ENCODE measurements around the gene RAB8B. TPM values are rescaled to one million over a fixed set of nuclear protein-coding genes. Genes with fewer than 3 reads are reported as not detected.

RAB8B gene
- total RNA-seq, 3 donors from 2014 or later: 127 to 166 (median 152) TPM

DNA sequence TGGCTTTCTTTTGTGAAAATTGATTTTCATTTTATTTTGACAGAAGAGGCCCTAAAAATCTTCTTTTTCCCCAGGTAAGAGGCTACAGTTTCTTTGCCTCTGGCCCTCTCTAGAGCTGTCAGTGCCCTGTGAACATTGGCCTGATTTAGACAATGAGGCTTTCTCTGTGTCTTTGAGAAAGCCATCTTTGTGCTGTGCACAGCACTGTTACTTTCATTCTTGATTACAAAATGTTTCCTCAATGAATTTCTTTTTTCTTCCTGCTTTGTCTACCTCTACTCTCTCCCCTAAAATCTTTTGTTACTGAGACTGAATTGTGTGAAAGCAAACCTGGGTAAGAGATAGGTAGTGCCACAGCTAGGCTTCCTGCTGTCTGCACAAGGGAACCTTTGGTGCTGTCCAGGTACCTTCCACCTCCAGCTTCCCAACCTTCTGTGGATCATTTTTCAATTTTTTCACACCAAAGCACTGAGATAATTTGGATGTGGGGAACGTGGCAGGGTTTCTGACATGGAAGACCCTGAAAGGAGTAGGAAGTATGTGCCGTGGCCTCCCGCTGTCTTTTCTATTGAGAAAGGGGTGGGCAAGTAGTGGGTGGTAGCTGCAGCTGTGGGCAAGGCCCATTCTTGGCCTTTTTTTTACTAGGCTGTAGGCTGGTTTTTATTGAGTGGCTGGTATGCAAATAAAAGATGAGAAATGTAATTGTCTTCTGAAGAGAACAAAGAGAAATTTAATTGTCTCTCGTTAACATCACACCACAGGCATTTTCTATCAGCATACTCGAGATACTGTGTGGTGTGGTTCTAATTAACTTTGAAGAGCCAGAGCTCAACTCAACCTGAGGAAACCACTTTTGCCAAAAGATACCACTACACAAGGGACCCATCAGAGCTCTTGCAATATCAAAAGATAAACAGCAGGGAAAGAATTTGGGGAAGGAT lies 21.0 kb downstream of the RAB8B start:
- DNase-seq: no peak
- peaks cover 95% of the 10 kb centered on the region for H3K4me1 Mint-ChIP-seq (ENCODE audit: low read depth)
- peaks cover 36% of the 10 kb centered on the region for H3K36me3 Mint-ChIP-seq (ENCODE audit: insufficient read depth)
- no peak for ATAC-seq
- peak overlapping the region; percentile 63 for H3K4me3 Mint-ChIP-seq
- no peaks in the 10 kb centered on the region for H3K9me3 Mint-ChIP-seq
- no peaks in the 10 kb centered on the region for H3K27me3 Mint-ChIP-seq (ENCODE audit: low read depth)

DNA sequence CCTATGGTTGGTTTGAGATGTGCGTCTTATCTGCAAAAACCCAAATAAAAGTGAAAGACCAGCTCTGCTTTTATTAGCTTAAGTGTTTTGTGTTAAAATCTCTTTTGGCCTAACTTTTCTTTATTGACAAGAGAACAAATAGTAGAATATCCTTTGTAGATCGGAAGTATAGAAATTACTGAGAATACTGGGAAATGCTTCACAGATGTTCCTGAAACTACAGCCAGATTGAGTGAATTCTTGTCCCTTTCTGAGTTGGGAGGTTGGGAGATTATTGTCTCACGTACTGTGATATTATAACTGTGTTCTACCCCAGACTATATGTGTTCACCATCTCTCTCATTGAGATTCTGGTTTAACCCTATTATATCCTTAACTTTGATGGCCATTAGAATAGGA lies 21.7 kb downstream of the RAB8B start:
- peak overlapping the region; percentile 63 for H3K4me3 Mint-ChIP-seq

DNA sequence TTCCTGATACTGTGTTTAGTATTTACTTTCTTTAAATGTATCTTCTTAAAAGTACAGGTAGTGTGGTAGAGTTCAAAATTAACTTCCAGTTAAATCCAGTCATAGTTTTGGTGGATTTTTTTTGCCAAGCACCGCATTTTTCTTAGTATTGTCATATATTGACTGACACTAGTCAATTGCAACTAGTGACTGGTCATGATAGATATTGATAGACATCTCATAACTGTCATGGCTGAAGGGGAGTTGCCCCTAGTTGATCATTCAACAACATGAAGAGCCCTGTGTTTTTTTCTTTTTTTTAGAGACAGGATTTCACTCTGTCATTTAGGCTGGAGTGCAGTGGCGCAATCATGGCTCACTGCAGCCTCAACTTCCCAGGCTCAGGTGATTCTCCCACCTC lies 22.1 kb downstream of the RAB8B start:
- Mint-ChIP-seq H3K36me3 (ENCODE audit: insufficient read depth) (peaks cover 34% of the 10 kb centered on the region), H3K9me3 (no peaks in the 10 kb centered on the region), H3K4me3 (peak overlapping the region; percentile 63), H3K4me1 (ENCODE audit: low read depth) (peaks cover 86% of the 10 kb centered on the region), H3K27me3 (ENCODE audit: low read depth) (no peaks in the 10 kb centered on the region)
- DNase-seq (no peak), ATAC-seq (peak; percentile 29 to 42)

More for the DNA sequence above, 21.7 kb downstream of the RAB8B start:
- H3K4me1 Mint-ChIP-seq (ENCODE audit: low read depth): peaks cover 91% of the 10 kb centered on the region
- H3K9me3 Mint-ChIP-seq: no peaks in the 10 kb centered on the region
- DNase-seq (no peak), ATAC-seq (no peak)
- H3K27me3 Mint-ChIP-seq (ENCODE audit: low read depth): no peaks in the 10 kb centered on the region
- peaks cover 37% of the 10 kb centered on the region for H3K36me3 Mint-ChIP-seq (ENCODE audit: insufficient read depth)

DNA sequence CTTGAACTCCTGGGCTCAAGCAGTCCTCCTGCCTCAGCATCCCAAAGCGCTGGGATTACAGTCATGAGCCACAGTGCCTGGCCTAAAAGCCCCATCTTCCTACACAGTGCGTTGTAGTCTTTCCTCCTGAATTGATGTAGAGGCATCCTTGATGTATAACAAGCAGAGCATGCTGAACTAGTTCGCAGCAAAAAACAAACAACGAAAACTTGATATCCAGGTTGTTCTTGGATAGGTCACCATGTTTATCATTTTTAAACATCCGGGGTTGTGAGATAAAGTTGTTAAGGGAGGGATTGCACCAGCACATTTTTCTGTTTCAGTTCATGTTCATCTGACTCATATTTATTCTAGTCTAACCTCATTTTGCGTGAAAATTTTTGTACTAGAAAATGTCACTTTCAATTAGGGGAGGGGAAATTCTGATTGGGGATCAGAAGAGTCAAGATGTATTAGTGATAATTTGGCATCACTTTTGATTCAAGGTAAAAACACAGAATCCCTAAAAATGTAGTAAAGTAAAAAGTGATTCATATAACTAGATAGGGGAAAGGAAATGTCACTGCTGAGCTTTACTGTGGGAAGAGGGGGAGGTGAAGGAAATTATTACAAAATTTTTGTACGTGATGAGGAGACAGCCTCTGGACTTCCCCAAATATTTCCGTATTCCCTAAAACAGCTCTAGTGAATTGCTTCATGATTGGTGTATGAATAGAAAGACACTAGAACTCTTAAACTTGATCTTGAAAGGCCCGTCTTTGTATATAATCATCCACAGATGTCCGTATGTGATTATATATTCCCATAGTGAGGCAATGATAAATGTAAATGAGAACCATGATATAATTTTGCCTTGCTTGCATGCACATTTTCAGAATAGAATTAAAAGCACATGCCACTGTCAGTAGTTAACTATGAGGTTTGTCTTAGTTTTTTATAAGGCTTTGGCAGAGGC lies 22.9 kb downstream of the RAB8B start:
- no peaks in the 10 kb centered on the region for H3K9me3 Mint-ChIP-seq
- H3K4me3 Mint-ChIP-seq: peak overlapping the region; percentile 63
- ATAC-seq (peak; percentile 69 to 77), DNase-seq (no peak)
- H3K27me3 Mint-ChIP-seq (ENCODE audit: low read depth): no peaks in the 10 kb centered on the region
- peaks cover 85% of the 10 kb centered on the region for H3K4me1 Mint-ChIP-seq (ENCODE audit: low read depth)
- H3K36me3 Mint-ChIP-seq (ENCODE audit: insufficient read depth): peaks cover 28% of the 10 kb centered on the region

DNA sequence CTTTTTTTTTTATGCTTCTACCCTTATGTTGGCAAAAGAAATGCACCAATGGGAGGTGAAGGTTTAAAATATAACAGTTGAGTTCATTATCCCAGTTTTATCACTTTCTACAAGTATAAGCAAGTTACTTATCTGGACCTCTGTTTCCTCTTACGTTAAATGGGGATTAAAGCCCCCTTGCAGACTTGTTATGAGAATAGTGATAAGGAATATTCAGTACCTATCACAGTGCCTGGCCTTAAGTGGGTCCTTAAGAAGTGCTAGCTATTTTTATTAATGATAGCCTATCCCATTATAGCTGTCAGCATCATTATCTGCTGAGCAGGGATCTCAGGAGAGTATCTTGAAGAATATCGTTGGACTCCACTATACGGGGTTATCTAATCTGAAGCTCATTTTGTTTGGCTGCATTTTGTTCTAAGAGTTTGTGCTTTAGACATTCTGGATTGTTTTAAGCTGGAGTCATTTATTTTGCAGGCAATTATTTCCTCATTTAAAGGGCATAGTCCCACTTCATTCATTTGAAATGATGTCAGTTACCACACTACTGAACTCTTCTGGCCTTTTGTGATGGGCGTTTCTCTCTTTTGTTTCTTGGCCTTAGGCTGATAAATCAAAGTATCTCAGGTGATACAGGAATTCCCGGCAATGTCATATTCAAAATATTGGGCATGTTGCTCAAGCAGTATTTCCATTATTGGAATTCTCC lies 28.8 kb downstream of the RAB8B start:
- Mint-ChIP-seq H3K27me3 (ENCODE audit: low read depth) (no peaks in the 10 kb centered on the region), H3K9me3 (no peaks in the 10 kb centered on the region), H3K4me1 (ENCODE audit: low read depth) (peaks cover 72% of the 10 kb centered on the region), H3K4me3 (no peak overlapping the region), H3K36me3 (ENCODE audit: insufficient read depth) (peaks cover 31% of the 10 kb centered on the region)
- ATAC-seq: no peak
- DNase-seq: no peak

DNA sequence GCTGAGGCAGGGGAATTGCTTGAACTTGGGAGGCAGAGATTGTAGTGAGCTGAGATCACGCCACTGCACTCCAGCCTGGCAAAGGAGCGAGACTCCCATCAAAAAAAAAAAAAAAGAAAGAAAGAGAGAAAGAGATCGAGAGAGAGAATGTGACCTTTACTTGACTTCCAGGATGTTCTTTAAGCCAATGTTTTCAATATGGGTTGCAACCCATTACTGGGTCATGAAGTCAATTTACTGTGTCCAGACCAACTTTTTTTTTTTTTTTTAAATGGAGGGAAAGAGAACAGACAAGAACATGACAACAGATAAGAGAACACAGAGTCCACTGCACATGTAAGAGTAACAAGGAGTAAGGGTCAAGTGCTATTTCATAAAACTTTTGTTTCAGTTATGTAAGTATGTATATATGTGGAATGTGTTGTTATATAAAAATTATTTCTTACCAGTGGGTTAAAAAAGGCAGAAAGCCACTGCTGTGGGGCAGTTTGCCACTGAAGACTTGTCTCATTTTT lies 29.8 kb downstream of the RAB8B start:
- no peaks in the 10 kb centered on the region for H3K27me3 Mint-ChIP-seq (ENCODE audit: low read depth)
- H3K4me1 Mint-ChIP-seq (ENCODE audit: low read depth): peaks cover 65% of the 10 kb centered on the region
- DNase-seq (no peak), ATAC-seq (no peak)
- H3K36me3 Mint-ChIP-seq (ENCODE audit: insufficient read depth): peaks cover 34% of the 10 kb centered on the region
- no peaks in the 10 kb centered on the region for H3K9me3 Mint-ChIP-seq
- H3K4me3 Mint-ChIP-seq: no peak overlapping the region

DNA sequence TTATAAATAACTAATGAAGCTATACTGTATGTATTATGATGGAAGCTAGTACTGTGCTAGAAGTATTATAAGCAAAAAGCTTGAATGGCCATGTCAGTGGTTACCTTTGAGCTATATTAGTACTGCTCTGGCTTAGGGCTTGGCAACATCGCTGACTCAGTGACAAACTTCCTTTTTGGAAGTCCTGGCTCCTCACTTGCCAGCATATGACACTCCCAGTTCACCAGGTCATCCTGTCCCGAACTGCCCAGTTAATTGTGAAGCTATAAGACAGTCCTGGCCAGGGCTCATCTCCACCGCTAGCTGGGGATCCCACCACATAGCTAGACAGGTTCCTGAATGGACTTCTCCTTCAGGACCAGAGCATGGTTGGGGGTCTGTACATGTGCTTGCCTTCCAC lies 31.9 kb downstream of the RAB8B start:
- Mint-ChIP-seq H3K9me3 (no peaks in the 10 kb centered on the region), H3K4me1 (ENCODE audit: low read depth) (peaks cover 70% of the 10 kb centered on the region), H3K27me3 (ENCODE audit: low read depth) (no peaks in the 10 kb centered on the region), H3K36me3 (ENCODE audit: insufficient read depth) (peaks cover 37% of the 10 kb centered on the region), H3K4me3 (no peak overlapping the region)
- ATAC-seq (no peak), DNase-seq (no peak)

DNA sequence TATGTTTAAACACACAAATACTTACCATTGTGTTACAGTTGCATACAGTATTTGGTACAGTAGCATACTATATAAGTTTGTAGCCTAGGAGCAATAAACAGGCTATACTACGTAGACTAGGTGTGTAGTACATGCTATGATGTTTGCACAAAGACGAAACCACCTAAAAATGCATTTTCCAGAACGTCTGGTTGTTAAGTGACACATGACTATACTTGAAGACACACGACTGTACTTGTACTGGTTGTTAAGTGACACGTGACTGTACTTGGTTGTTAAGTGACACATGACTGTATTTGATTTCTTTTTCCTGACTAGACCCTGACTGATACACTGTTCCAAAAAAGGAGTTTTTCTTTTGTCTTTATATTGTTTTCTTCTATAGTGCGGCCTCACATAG lies 34.1 kb downstream of the RAB8B start:
- no peaks in the 10 kb centered on the region for H3K27me3 Mint-ChIP-seq (ENCODE audit: low read depth)
- ATAC-seq: peak; percentile 70 to 76
- H3K36me3 Mint-ChIP-seq (ENCODE audit: insufficient read depth): peaks cover 48% of the 10 kb centered on the region
- H3K4me1 Mint-ChIP-seq (ENCODE audit: low read depth): peaks cover 74% of the 10 kb centered on the region
- H3K9me3 Mint-ChIP-seq: no peaks in the 10 kb centered on the region
- no peak for DNase-seq
- H3K4me3 Mint-ChIP-seq: no peak overlapping the region

DNA sequence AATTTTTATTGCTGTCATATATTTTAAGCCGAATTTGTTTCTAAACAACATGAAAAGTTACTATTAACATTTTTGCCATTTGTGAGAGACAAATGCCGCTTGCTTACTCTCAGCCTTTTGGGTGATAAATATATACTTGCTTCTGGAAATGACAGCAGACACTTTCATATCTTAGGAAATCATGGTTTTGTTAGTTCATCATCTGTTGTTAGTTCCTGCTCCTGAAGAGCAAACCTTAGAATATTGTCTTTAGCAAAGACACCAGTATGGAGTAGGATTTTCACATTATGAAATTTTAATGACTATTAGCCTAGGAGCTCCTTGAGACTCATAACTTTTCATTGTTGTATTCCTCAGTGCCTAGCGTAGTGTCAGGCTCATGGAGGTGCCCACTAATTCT lies 36.0 kb downstream of the RAB8B start:
- Mint-ChIP-seq H3K4me3 (no peak overlapping the region), H3K27me3 (ENCODE audit: low read depth) (no peaks in the 10 kb centered on the region), H3K36me3 (ENCODE audit: insufficient read depth) (peaks cover 46% of the 10 kb centered on the region)

DNA sequence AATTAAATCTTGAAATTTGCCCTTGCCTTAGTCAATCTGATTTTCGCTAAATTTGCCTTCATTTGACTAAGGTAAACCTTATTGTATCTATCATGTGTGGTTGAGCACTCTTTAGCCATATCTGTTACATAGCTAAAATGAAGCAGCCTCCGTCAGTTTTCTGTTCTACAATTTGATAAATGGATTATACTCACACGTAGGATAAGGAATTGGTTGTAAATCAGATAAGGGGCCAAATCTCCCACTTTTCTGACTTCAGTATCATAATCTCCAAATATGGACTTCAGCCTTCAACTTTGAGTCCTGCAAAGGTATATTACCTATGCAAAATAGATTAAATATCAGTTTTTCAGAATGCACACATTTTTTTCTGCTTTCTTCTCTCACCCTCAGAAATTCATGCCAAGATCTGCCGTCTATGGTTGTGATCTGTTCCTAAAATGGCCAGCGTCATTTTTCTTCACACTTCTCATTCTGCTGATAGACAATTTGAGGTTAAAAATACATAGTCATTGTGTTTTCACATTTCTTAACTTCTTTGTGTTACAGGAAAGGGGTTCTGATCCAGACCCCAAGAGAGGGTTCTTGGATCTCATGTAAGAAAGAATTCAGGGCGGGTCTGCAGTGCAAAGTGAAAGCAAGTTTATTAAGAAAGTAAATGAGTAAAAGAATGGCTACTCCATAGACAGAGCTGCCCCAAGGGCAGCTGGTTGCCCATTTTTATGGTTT lies 36.9 kb downstream of the RAB8B start:
- no peak for ATAC-seq
- H3K27me3 Mint-ChIP-seq (ENCODE audit: low read depth): no peaks in the 10 kb centered on the region
- peaks cover 70% of the 10 kb centered on the region for H3K4me1 Mint-ChIP-seq (ENCODE audit: low read depth)
- no peaks in the 10 kb centered on the region for H3K9me3 Mint-ChIP-seq
- no peak for DNase-seq
- no peak overlapping the region for H3K4me3 Mint-ChIP-seq
- peaks cover 41% of the 10 kb centered on the region for H3K36me3 Mint-ChIP-seq (ENCODE audit: insufficient read depth)

More for the DNA sequence above, 36.0 kb downstream of the RAB8B start:
- H3K4me1 Mint-ChIP-seq (ENCODE audit: low read depth): peaks cover 72% of the 10 kb centered on the region
- DNase-seq: no peak
- no peaks in the 10 kb centered on the region for H3K9me3 Mint-ChIP-seq
- ATAC-seq: no peak

DNA sequence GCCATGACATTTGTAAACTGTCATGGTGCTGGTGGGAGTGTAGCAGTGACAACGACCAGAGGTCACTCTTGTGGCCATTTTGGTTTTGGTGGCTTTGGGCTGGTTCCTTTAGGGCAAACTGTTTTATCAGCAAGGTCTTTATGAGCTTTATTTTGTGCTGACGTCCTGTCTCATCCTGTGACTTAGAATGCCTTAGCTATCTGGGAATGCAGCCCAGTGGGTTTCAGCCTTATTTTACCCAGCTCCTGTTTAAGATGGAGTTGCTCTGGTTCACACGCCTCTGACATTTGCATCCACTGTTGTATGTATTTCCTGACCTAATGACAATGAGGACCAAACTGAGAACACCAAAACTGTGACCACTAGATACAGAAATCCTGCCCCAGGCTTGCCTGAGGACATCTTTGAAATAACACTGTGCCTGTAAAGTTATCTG lies 37.6 kb downstream of the RAB8B start:
- H3K4me1 Mint-ChIP-seq (ENCODE audit: low read depth): peaks cover 71% of the 10 kb centered on the region
- peaks cover 37% of the 10 kb centered on the region for H3K36me3 Mint-ChIP-seq (ENCODE audit: insufficient read depth)
- H3K9me3 Mint-ChIP-seq: no peaks in the 10 kb centered on the region
- DNase-seq (no peak), ATAC-seq (no peak)
- H3K4me3 Mint-ChIP-seq: no peak overlapping the region
- H3K27me3 Mint-ChIP-seq (ENCODE audit: low read depth): no peaks in the 10 kb centered on the region

DNA sequence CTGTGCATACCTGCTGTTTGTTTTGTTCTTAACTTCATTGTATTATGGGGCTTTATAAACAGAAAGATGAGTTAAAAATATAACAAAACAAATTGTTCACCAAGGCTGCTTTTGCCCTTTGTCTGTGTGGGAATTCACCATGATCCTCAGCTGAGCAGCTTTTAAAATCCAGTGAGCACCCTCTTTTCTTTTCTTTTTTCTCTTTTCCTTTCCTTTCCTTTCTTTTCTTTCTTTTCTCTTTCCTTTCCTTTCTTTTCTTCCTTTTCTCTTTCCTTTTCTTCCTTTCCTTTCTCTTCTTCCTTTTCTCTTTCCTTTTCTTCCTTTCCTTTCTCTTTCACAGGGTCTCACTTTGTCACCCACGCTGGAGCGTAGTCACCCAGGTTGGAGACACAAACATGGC lies 38.3 kb downstream of the RAB8B start:
- Mint-ChIP-seq H3K4me1 (ENCODE audit: low read depth) (peaks cover 73% of the 10 kb centered on the region), H3K9me3 (no peaks in the 10 kb centered on the region), H3K27me3 (ENCODE audit: low read depth) (no peaks in the 10 kb centered on the region), H3K36me3 (ENCODE audit: insufficient read depth) (peaks cover 34% of the 10 kb centered on the region), H3K4me3 (peak overlapping the region; percentile 27)
- ATAC-seq (no peak), DNase-seq (no peak)

DNA sequence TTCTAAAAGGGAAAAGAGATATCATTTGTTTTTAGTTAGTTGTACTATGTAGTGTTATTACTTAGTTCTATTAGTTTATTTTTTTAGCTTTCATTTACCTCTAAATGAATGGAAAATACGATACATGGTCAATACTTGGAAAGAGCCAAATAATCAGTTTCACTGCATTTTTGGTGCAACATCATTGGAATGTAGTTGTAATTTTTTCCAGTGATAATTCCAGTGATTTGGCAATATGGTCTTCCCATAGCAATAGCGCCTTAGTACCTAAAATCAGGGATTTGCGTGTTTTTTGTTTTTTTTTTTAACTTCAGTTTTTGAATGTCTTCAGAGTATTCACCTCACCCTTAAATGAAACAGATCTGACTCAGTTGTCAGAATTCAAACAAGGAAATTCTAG lies 41.8 kb downstream of the RAB8B start:
- H3K36me3 Mint-ChIP-seq (ENCODE audit: insufficient read depth): peaks cover 32% of the 10 kb centered on the region
- no peak overlapping the region for H3K4me3 Mint-ChIP-seq
- H3K9me3 Mint-ChIP-seq: no peaks in the 10 kb centered on the region
- ATAC-seq (no peak), DNase-seq (no peak)
- no peaks in the 10 kb centered on the region for H3K27me3 Mint-ChIP-seq (ENCODE audit: low read depth)
- peaks cover 79% of the 10 kb centered on the region for H3K4me1 Mint-ChIP-seq (ENCODE audit: low read depth)
